ENCODE results near the gene MYDGF. TPM values are rescaled to one million over a fixed set of nuclear protein-coding genes. Genes with fewer than 3 reads are reported as not detected.

MYDGF gene
- total and polyA plus RNA-seq, 2 of the 13 experiments (the other 11 are each of a cell fraction or from before 2014, with no cell fraction given), result 116 to 198 TPM

GRCh38 chr19:4633140-4633967 lies 36.8 kb downstream of the MYDGF start (continued):
- TF ChIP-seq CBX2 (IDR thresholded peaks at IDR 0.05; ENCODE audit: low read depth, low read length) (no peak), CBX2 (CRISPR knock-in tag; IDR thresholded peaks at IDR 0.05; ENCODE audit: low read depth) (0 out of 2 replicates have a peak, but pooled peaks have one; percentile 39), PCBP1 (IDR thresholded peaks at IDR 0.05; ENCODE audit: borderline replicate concordance, low read depth, low read length) (peak; percentile 48; the same call in 1 of the 2 replicates), HIC2 (CRISPR knock-in tag; IDR thresholded peaks at IDR 0.05; ENCODE audit: low read depth) (no peak), ZNF383 (CRISPR knock-in tag; IDR thresholded peaks at IDR 0.05; ENCODE audit: borderline replicate concordance) (no peak), PHF8 (CRISPR knock-in tag; IDR thresholded peaks at IDR 0.05) (no peak), HNRNPK (IDR thresholded peaks at IDR 0.05; ENCODE audit: low read depth, low read length, poor library complexity, severe bottlenecking) (no peak), ZFP1 (CRISPR knock-in tag; IDR thresholded peaks at IDR 0.05) (0 out of 2 replicates have a peak, but pooled peaks have one; percentile 29), HHEX (CRISPR knock-in tag; IDR thresholded peaks at IDR 0.05) (0 out of 2 replicates have a peak, but pooled peaks have one; percentile 13), KDM1A (CRISPR knock-in tag; IDR thresholded peaks at IDR 0.05) (peak; percentile 97), ZNF280D (CRISPR knock-in tag; IDR thresholded peaks at IDR 0.05) (peak; percentile 80), ZNF772 (CRISPR knock-in tag; IDR thresholded peaks at IDR 0.05) (0 out of 2 replicates have a peak, but pooled peaks have one; percentile 9), ASH2L (IDR thresholded peaks at IDR 0.05; ENCODE audit: insufficient read length, low read depth, low read length) (no peak), CENPBD1 (CRISPR knock-in tag; IDR thresholded peaks at IDR 0.05; ENCODE audit: borderline replicate concordance, low read depth) (no peak), ZNF704 (CRISPR knock-in tag; IDR thresholded peaks at IDR 0.05; ENCODE audit: borderline replicate concordance) (no peak), ZNF3 (CRISPR knock-in tag; IDR thresholded peaks at IDR 0.05) (peak; percentile 95), HDAC6 (IDR thresholded peaks at IDR 0.05; ENCODE audit: low read depth, low read length) (no peak), RBFOX2 (IDR thresholded peaks at IDR 0.05; ENCODE audit: low read depth, low read length) (no peak)

Measured in HepG2 (cell line).